ENCODE results near the gene LINC00237.

Gene LINC00237

DNA sequence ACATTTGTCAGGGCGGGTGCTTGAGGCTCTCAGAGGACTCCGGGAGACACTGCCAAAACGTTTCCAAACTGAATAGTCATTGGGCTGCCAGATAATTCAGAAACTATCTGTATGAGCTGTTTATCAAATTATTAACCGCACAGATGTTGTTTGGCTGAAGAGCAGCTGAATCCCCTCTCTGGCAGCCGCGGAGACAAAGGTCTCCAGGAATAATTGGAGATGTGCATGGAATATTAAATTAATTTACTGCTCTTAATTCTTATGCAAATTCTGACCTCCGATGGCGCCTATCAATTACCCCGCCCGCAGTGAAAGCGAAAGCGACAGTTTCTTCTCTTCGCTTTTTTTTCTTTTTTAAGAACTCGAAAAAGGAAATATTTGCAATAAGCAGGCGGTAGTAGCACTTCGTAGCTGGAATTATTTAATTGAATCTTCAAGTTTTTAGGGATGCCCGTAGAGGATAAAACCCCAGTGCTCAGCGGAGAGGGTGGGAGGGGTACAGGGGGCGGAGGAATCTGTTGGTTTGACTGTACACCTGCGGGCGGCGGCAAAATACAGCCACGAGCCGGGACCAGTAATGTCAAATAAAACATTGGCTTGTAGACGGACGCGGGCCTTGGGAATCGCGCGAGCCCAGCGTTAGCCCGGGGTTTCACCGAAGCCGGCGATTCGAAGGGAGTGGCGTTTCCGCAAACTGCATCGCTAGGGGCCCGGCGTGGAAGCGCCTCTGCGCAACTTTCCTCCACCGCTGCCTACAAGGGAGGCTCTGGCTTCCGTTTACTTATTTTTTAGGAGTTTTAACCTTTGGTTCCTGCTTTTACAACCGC, 6.2 kb downstream of the LINC00237 start:
- TF ChIP-seq, protein P1, sequence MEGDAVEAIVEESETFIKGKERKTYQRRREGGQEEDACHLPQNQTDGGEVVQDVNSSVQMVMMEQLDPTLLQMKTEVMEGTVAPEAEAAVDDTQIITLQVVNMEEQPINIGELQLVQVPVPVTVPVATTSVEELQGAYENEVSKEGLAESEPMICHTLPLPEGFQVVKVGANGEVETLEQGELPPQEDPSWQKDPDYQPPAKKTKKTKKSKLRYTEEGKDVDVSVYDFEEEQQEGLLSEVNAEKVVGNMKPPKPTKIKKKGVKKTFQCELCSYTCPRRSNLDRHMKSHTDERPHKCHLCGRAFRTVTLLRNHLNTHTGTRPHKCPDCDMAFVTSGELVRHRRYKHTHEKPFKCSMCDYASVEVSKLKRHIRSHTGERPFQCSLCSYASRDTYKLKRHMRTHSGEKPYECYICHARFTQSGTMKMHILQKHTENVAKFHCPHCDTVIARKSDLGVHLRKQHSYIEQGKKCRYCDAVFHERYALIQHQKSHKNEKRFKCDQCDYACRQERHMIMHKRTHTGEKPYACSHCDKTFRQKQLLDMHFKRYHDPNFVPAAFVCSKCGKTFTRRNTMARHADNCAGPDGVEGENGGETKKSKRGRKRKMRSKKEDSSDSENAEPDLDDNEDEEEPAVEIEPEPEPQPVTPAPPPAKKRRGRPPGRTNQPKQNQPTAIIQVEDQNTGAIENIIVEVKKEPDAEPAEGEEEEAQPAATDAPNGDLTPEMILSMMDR (IDR thresholded peaks at IDR 0.05; ENCODE audit: insufficient read depth, low read depth, low read length, missing control alignments) = no peak
- DNase-seq (ENCODE audit: low read depth) = peak; percentile 55
- peak overlapping the region; percentile 65 for H3K4me3 ChIP-seq (ENCODE audit: low read depth, low read length)

DNA sequence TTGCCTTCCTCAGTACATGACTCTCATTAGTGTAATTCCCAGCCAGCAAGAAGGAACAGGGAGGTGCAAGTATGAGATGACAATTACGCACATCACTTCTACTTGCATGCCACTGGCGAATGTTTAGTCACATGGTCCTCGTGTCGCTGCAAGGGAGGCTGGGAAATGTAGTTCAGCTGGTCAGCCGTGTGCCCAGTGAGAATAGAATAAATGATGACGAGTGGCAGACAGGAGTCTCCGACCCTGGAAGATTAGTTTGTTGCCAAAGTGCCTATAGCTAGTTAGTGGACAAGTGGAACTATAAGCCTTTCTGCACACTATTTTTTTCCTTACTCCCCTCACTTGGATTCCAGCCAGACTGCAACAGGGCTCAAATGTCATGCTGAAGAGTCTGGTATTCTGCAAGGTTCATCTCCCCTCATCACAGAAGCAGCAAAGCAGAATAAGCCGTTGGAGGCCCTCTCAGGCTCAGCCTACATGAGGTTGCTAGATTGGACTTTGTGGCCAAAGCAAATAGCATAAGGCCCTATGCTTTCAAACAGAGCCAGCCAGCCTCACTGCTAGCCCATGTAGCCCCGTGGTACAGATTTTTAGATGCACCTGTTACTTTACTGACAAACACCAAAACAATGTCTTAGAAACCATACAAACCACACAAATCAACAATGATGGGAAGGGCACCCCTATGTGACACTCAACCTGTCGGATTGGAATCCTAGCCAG, 9.7 kb downstream of the LINC00237 start:
- H3K4me3 ChIP-seq (ENCODE audit: low read depth, low read length) = no peak overlapping the region
- DNase-seq (ENCODE audit: low read depth) = peak; percentile 52
- TF ChIP-seq, protein P1 (IDR thresholded peaks at IDR 0.05; ENCODE audit: insufficient read depth, low read depth, low read length, missing control alignments) = no peak

DNA sequence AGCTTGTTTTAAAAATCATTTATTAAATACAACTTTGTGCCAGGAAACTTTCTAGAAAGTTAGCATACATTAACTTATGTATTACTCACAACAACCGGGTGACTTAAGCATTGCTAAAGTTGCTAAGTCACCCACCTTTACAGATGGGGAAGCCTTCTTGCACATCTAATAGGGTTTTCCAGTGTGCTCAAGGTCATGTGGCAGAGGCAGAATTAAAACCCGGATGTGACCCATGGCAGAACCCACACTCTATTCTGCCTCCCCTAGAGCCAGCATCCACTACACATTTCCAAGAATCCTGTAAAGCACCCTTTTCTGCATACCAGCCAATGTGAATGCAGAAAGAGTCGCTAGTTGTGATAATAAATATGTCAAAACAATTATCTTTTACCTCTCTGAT, 13.4 kb downstream of the LINC00237 start:
- TF ChIP-seq, protein P1 (IDR thresholded peaks at IDR 0.05; ENCODE audit: insufficient read depth, low read depth, low read length, missing control alignments) = no peak
- H3K4me3 ChIP-seq (ENCODE audit: low read depth, low read length) = no peak overlapping the region
- DNase-seq (ENCODE audit: low read depth) = no peak

DNA sequence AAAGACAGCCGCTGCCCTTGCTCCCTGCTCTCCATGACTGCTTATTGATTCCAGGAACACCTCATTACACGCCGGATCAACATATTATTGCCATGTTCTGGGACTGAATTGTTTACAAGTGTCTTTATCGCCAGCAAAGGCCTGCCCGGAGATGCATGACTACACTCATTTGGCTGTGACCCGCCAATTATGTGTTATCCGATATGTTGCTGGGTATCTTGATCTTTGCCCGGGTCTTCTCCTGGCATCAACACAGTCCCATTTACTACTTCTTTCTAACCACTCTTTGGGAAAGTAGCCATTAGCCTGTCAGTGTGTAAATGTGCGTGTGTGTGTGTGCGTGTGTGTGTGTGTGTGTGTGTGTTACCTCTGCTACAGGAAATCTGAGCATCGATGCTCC, 15.4 kb downstream of the LINC00237 start:
- no peak for DNase-seq (ENCODE audit: low read depth)
- TF ChIP-seq, protein P1 (IDR thresholded peaks at IDR 0.05; ENCODE audit: insufficient read depth, low read depth, low read length, missing control alignments) = no peak
- H3K4me3 ChIP-seq (ENCODE audit: low read depth, low read length) = no peak overlapping the region

DNA sequence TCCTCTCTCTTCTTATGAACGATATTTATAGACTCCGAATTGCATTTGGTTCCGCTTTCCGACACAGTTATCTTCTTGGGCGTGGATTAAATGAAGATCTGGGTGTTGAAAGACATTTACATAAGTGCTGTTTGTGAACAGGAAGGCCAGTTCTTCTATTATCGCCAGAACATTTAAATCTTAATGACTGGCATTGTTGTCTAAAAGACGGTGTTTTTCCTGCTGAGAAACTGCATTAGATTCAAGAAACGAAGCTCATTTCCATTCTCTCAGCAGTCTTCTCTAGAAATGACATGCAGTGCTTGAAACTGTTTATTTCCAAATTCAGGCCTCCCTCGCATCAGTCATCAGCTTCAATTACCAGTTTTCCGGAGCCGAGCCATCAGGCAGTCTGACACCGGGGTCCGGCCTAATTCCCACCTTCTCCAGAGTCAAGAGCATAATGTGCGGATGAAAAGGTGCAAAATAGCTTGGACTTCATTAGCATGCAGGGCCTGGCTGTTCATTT, 16.0 kb downstream of the LINC00237 start:
- H3K4me3 ChIP-seq (ENCODE audit: low read depth, low read length) = no peak overlapping the region
- no peak for DNase-seq (ENCODE audit: low read depth)
- TF ChIP-seq, protein P1 (IDR thresholded peaks at IDR 0.05; ENCODE audit: insufficient read depth, low read depth, low read length, missing control alignments) = no peak

DNA sequence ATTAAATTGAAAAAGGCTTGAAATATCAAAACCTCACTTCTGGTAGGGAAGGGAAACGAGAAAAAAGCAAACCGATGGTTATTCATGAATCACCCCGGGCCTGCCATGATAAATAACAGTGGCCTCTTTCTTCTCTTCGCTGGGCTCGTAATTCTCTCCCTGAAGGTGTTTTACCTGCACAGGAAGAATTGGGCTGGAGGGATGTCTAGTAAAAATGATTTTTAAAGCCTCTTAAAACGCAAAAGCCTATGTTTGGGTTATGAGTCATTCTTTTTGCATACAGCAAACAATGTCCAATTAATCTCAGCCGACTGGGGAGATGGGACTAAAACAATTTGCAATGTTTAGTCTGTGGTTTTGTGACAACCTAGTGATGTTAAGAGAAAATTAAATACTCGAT, 16.8 kb downstream of the LINC00237 start:
- DNase-seq (ENCODE audit: low read depth) = no peak
- TF ChIP-seq, protein P1 (IDR thresholded peaks at IDR 0.05; ENCODE audit: insufficient read depth, low read depth, low read length, missing control alignments) = no peak
- no peak overlapping the region for H3K4me3 ChIP-seq (ENCODE audit: low read depth, low read length)

Data from GM12865 (cell line).